HEK293 (cell line): ENCODE results near the gene TSTD1.

Experiments
- TCF7L2 ChIP-seq: IDR thresholded peaks from 2 replicates; pipeline ENCODE4 v1.6.1; 2011; ENCODE audit warnings: low read depth, mild to moderate bottlenecking, inconsistent platforms, low read length, moderate library complexity, borderline replicate concordance
- YY1 ChIP-seq: fragments of 450-650 bp; formaldehyde crosslinking; IDR thresholded peaks from 2 replicates; pipeline ENCODE4 v1.5.1; 2018; ENCODE audit warnings: missing biosample characterization, missing genetic modification characterization
- ZNF391 ChIP-seq: fragments of 450-650 bp; formaldehyde crosslinking; IDR thresholded peaks from 2 replicates; pipeline ENCODE4 v1.5.1; 2016; ENCODE audit warnings: low read depth, missing biosample characterization, missing genetic modification characterization, borderline replicate concordance
- ZNF561 ChIP-seq: fragments of 450-650 bp; IDR thresholded peaks from 2 replicates; pipeline ENCODE4 v1.5.1; 2018; ENCODE audit warnings: missing biosample characterization, missing genetic modification characterization, borderline replicate concordance
- TF ChIP-seq, protein P1 (sequence below): fragments of 450-650 bp; formaldehyde crosslinking; IDR thresholded peaks from 2 replicates; pipeline ENCODE4 v1.5.1; 2016; ENCODE audit warnings: missing biosample characterization, missing genetic modification characterization

- TF ChIP-seq, protein P1, sequence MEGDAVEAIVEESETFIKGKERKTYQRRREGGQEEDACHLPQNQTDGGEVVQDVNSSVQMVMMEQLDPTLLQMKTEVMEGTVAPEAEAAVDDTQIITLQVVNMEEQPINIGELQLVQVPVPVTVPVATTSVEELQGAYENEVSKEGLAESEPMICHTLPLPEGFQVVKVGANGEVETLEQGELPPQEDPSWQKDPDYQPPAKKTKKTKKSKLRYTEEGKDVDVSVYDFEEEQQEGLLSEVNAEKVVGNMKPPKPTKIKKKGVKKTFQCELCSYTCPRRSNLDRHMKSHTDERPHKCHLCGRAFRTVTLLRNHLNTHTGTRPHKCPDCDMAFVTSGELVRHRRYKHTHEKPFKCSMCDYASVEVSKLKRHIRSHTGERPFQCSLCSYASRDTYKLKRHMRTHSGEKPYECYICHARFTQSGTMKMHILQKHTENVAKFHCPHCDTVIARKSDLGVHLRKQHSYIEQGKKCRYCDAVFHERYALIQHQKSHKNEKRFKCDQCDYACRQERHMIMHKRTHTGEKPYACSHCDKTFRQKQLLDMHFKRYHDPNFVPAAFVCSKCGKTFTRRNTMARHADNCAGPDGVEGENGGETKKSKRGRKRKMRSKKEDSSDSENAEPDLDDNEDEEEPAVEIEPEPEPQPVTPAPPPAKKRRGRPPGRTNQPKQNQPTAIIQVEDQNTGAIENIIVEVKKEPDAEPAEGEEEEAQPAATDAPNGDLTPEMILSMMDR (tag by site-specific recombination): no peak
- no peak for TF ChIP-seq ZNF391 (tag by site-specific recombination)
- no peak for TF ChIP-seq YY1
- no peak for TF ChIP-seq ZNF561
- TF ChIP-seq TCF7L2: no peak
These were observed 16.8 kb downstream of the TSTD1 start for GRCh38 chr1:161021970-161022353.
